ENCODE data around the gene NRAS.

- TF ChIP-seq POLR2A (IDR thresholded peaks at IDR 0.05; ENCODE audit: low read depth, low read length) (no peak), POLR2AphosphoS5 (IDR thresholded peaks at IDR 0.05; ENCODE audit: low read depth, low read length) (no peak), TAF1 (IDR thresholded peaks at IDR 0.05; ENCODE audit: low read depth, low read length) (no peak), SPI1 (IDR thresholded peaks at IDR 0.05; ENCODE audit: low read depth, low read length) (no peak), PAX5 (IDR thresholded peaks at IDR 0.05; ENCODE audit: insufficient read depth, low read length, severe bottlenecking) (no peak)
Measured at GRCh38 chr1:114669562-114670082, 46.9 kb downstream of the NRAS start, which contains the start of gene DENND2C.

Measured in GM12891 (cell line).